NCI-H2107 treated with DMSO at 0.1 percent for 48 hours (cell line): ENCODE measurements around the gene ENPP6.

Source experiments
- DNase-seq: peaks from one replicate; lab custom pipeline; 2025; ENCODE audit not compliant: unreplicated experiment; lab: John Stamatoyannopoulos, UW

ENPP6 gene

GRCh38 chr4:184110452-184111224, 107.0 kb downstream of the ENPP6 start:
- no peak for DNase-seq

DNA sequence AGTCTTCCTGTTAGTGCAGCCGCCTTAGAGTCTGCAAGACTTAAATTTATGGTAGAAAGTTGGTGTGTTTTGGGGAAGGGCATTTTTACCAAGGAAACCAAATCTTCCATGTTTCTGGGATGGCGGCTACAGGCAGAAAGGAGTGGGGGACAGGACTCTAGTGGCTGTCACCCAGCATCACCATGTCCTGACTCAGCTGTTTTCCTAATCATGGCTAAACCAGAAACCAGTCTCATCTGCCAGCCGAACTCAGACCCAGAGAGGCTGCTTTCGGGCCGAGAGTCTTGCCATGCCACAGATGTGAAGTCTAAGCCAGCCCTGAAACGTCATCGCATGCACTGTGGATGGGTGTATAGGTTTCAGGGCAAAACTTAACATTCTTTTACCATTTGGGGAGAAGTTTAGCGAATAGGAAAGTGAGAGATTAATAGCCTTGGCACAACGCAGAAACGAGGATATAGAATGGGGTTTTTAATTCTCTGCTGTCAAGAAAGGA, 109.6 kb downstream of the ENPP6 start:
- DNase-seq, result no peak

- no peak for DNase-seq
Measured at GRCh38 chr4:184104419-184105101, 113.1 kb downstream of the ENPP6 start.

GRCh38 chr4:184103527-184104264, 114.0 kb downstream of the ENPP6 start:
- no peak for DNase-seq

DNA sequence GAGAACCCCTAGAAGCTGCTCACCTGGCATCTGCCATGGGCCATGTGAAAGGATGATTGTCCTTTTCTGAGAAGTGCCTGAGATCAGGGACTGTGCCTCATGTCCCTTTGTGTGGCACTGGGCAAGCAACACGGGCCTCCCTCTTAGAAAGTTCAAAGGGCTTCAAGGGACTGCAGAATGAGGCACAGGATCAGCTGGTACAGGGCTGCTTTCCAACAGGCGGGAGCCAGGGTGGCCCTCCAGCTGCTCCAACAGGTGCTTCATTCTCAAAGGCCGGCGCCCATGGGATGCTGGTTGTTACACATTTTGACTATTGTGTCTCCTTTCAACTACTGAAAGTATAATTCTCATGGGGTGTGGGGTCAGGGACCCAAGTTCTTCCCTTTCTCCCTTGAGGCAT, 114.7 kb downstream of the ENPP6 start:
- no peak for DNase-seq

GRCh38 chr4:184102488-184102887, 115.2 kb downstream of the ENPP6 start:
- no peak for DNase-seq

GRCh38 chr4:184101711-184102110, 116.0 kb downstream of the ENPP6 start:
- no peak for DNase-seq

DNA sequence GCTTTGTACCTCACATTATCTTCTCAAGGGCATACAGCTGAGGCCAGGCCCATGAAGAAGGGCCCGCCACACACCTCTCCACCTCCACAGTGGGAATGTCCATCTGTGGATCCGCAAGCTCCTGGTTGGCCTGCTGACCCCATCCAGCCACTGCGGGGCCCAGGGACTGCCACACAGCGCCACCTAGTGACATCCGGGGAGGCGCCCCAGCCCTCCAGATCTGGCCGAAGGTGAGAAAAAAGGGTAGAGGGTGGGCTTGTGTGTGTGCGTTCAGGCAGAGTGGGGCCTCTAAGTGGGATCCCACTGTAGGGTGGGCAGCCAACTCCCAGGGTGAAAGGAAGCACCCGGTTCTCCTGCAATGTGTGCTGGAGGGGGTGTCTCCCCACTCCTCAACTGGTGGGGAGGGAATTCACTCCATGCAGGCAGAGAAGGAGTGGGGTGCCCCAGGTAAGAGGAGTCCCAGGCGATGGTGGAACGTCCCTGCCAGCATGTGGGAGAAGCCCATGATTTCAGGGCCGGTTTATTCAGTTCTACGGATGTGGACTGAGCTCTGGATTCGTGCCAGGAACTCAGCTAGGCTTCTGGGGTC, 117.3 kb downstream of the ENPP6 start:
- DNase-seq, result no peak

DNA sequence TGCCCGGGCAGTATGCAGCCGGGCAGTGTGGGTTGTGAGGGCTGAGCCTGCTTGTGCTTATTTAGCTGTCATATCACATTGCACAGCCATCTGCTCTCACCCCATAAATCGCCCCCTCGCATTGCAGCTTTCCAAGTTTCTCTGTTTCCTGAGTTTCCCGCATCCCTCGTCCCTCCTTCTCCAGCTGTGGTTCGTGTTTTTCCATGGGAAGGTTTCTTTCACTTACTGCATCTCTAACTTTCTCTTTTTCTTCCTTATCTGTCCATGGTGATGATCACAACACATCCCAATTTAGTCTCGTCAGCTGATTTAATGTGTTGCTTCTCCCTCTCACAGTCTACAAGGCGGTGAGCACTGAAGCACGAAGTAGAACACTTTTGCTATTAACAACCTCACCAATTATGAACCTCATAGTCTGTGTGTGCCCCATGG, 118.1 kb downstream of the ENPP6 start:
- no peak for DNase-seq

- DNase-seq, result no peak
Measured at GRCh38 chr4:184099000-184099399, 118.7 kb downstream of the ENPP6 start.

DNA sequence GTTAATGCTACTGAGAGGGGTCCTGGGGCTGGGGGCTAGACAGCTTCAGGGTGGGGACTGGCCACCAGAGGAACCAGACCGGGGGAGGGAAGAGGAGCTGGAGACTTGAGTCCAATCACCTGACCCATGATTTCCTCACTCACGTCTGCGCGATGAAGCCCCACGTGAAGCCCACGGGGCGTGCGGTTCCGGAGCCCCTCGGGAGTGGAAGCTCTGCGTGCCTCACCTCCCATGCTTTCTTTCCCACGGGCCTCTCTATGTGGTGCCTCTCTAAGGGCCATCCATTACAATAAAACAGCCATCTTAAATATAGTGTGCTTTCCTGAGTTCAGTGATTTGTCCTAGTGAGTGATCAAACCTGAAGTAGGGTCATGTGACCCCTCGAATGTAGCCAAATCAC, 119.9 kb downstream of the ENPP6 start:
- DNase-seq, result no peak

- no peak for DNase-seq
Measured at GRCh38 chr4:184097241-184097605, 120.5 kb downstream of the ENPP6 start.

GRCh38 chr4:184096561-184097240, 121.0 kb downstream of the ENPP6 start:
- DNase-seq, result no peak

DNA sequence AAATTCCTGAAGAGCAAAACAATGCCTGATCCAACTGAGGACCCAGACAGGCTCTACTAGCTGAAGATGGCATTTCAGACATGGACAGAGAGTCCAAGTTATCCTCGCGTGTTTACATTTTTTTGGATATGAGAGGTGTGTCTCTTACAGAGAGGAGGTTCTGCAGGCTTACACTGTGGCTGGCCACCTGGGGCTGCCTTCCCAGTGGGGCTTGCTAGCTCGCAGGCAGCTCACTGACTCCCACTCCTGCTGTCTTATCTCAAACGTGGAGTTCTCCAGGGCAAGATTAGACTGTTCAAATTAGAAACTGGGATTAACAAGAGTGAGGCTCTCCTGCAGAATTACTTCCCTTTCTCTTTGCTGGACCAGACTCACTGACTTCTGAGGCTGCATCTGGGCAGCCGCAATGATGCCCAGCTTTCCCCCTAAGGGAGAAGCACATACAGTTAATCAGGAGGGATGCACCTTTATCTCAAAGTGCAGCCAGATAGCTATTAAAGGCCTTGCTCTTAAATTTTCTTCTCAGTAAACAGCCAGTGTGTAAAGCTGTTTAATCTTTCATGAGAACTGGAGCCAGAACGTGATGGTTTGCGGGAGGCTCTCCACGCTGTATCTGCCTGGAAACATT, 123.0 kb downstream of the ENPP6 start:
- no peak for DNase-seq

GRCh38 chr4:184091986-184092385, 125.7 kb downstream of the ENPP6 start:
- no peak for DNase-seq

- no peak for DNase-seq
Measured at GRCh38 chr4:184090571-184090970, 127.1 kb downstream of the ENPP6 start.

GRCh38 chr4:184080674-184081073, 137.0 kb downstream of the ENPP6 start:
- no peak for DNase-seq

DNA sequence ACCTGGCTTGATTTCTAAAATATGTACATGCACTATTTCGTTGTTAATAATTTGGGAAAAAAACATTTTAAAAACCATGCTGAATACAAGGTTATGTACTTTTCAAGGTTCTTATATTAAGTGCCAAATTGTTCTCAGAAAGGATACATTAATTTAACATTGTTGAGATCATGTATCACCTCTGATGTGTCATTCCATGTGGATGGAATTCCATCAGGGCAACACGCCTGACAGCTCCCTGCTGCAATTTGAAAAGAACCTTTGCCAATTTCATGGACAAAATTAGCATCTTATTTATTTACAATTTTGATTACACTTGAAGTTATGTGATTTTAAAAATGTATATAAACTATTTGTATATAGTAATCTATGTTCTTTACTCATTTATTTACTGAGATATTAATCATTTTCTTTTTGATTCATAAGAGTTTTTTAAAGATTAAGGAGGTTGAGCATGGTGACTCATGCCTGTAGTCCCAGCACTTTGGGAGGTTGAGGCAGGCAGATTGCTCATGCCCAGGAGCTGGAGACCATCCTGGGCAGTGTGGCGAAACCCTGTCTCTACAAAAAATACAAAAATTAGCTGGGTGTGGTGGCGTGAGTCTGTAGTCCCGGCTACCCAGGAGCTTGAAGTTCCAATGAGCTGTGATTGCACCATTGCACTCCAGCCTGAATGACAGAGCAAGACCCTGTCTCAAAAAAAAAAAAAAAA, 142.8 kb downstream of the ENPP6 start:
- DNase-seq, result no peak

GRCh38 chr4:184067931-184068554, 149.6 kb downstream of the ENPP6 start:
- DNase-seq, result no peak
